MCF 10A (cell line): Measurements from ENCODE around the gene ZP4. TPM values are rescaled to one million over a fixed set of nuclear protein-coding genes. Genes with fewer than 3 reads are reported as not detected.

Source experiments
- BruUV-seq: library from RNA; stranded (reverse); fragments of 400-500 nt; replicated peaks from 2 replicates; lab custom pipeline; 2021; lab: Mats Ljungman, UMichigan
- CTCF ChIA-PET: fragments of 300-600 bp; sonication (Branson Sonifier 250); formaldehyde crosslinking; extraction: SDS; loops from one replicate; lab custom pipeline; 2021; ENCODE audit warnings: antibody characterized with exemption, inconsistent platforms; lab: Yijun Ruan, JAX
- POLR2A ChIA-PET: fragments of 300-600, 350-650 bp; sonication (Branson Sonifier 250); formaldehyde crosslinking; extraction: SDS; loops from one replicate; lab custom pipeline; 2020; ENCODE audit warnings: antibody characterized with exemption, inconsistent platforms; lab: Yijun Ruan, JAX
- DNase-seq: peaks from one replicate; pipeline ENCODE4 v3.0.0-alpha.2; 2018; ENCODE audit not compliant: unreplicated experiment
- H3K27ac Mint-ChIP-seq: one replicate; pipeline ENCODE4 v1.8.0; 2022; ENCODE audit warnings: mild to moderate bottlenecking, low read depth, mixed read lengths; ENCODE audit not compliant: unreplicated experiment
- H3K27me3 Mint-ChIP-seq: one replicate; pipeline ENCODE4 v1.8.0; 2022; ENCODE audit warnings: mixed read lengths; ENCODE audit not compliant: insufficient read depth, unreplicated experiment
- H3K36me3 Mint-ChIP-seq: one replicate; pipeline ENCODE4 v1.8.0; 2022; ENCODE audit warnings: mild to moderate bottlenecking, moderate library complexity, mixed read lengths; ENCODE audit not compliant: insufficient read depth, unreplicated experiment
- H3K4me1 Mint-ChIP-seq: one replicate; pipeline ENCODE4 v1.8.0; 2022; ENCODE audit warnings: mixed read lengths; ENCODE audit not compliant: insufficient read depth, unreplicated experiment
- H3K4me3 Mint-ChIP-seq: one replicate; pipeline ENCODE4 v1.8.0; 2022; ENCODE audit warnings: mild to moderate bottlenecking, moderate library complexity, mixed read lengths; ENCODE audit not compliant: unreplicated experiment
- H3K9me3 Mint-ChIP-seq: one replicate; pipeline ENCODE4 v1.8.0; 2022; ENCODE audit warnings: mixed read lengths; ENCODE audit not compliant: unreplicated experiment
- CTCF ChIP-seq: fragments of 200-600 bp; IDR thresholded peaks from one replicate; pipeline ENCODE4 v1.8.0; 2022; ENCODE audit warnings: antibody characterized with exemption, mild to moderate bottlenecking; ENCODE audit not compliant: unreplicated experiment
- intact Hi-C: fragments of 100-400 bp; cut with micrococcal nuclease; formaldehyde crosslinking; loops from 2 replicates; pipeline ENCODE4 v1.14.1; 2022
- total RNA-seq: library from RNA; stranded (reverse); gene quantifications from 2 replicates; pipeline ENCODE4 v1.2.3, GENCODE V29; 2022

Gene ZP4
- total RNA-seq, 1 experiment from 2014 or later: not detected

- Mint-ChIP-seq H3K27ac (peak overlapping the region; percentile 21), H3K4me1 (peaks cover 8% of the 10 kb centered on the region), H3K9me3 (peaks cover 2% of the 10 kb centered on the region), H3K4me3 (no peak overlapping the region), H3K36me3 (no peaks in the 10 kb centered on the region), H3K27me3 (no peaks in the 10 kb centered on the region)
- intact Hi-C loops: no loop called here
- TF ChIP-seq CTCF: no peak
- ChIA-PET CTCF (interaction anchor here (1.2 kb wide), 1 partner anchor 31 kb away, joined by 3 read pairs; no protein-coding TSS in a partner anchor), POLR2A (no interaction called here)
- BruUV-seq: no TSS peak
- peak; percentile 85 for DNase-seq
These were observed 42.1 kb upstream of the ZP4 start for GRCh38 chr1:237932816-237933215.

GRCh38 chr1:237931581-237931980 is 40.9 kb upstream of the ZP4 start:
- BruUV-seq: no TSS peak
- TF ChIP-seq CTCF: no peak
- ChIA-PET POLR2A (no interaction called here), CTCF (interaction anchor here (0.8 to 1.4 kb wide), 5 partner anchors 13 to 300 kb away, joined by 3 to 4 read pairs (median 3); no protein-coding TSS in a partner anchor)
- Mint-ChIP-seq H3K27me3 (no peaks in the 10 kb centered on the region), H3K9me3 (no peaks in the 10 kb centered on the region), H3K36me3 (no peaks in the 10 kb centered on the region), H3K4me3 (no peak overlapping the region), H3K27ac (peak overlapping the region; percentile 21), H3K4me1 (peaks cover 8% of the 10 kb centered on the region)
- intact Hi-C loops: no loop called here
- DNase-seq: no peak

GRCh38 chr1:237927198-237927597 is 36.5 kb upstream of the ZP4 start:
- no peaks in the 10 kb centered on the region for H3K27me3 Mint-ChIP-seq
- H3K4me1 Mint-ChIP-seq: no peaks in the 10 kb centered on the region
- intact Hi-C loops: no loop called here
- BruUV-seq: no TSS peak
- no peak for DNase-seq
- H3K9me3 Mint-ChIP-seq: no peaks in the 10 kb centered on the region
- H3K4me3 Mint-ChIP-seq: no peak overlapping the region
- H3K27ac Mint-ChIP-seq: no peak overlapping the region
- CTCF ChIA-PET: interaction anchor here (0.6 to 1.3 kb wide), 5 partner anchors 11 to 1048 kb away, joined by 3 to 5 read pairs (median 4); no protein-coding TSS in a partner anchor
- POLR2A ChIA-PET: interaction anchor here (0.6 to 1.1 kb wide), 2 partner anchors 56 to 398 kb away, joined by 4 read pairs; no protein-coding TSS in a partner anchor
- H3K36me3 Mint-ChIP-seq: no peaks in the 10 kb centered on the region
- TF ChIP-seq CTCF: no peak

GRCh38 chr1:237921306-237921705 is 30.6 kb upstream of the ZP4 start:
- H3K4me1 Mint-ChIP-seq: no peaks in the 10 kb centered on the region
- no peaks in the 10 kb centered on the region for H3K27me3 Mint-ChIP-seq
- intact Hi-C loops: no loop called here
- no peak overlapping the region for H3K27ac Mint-ChIP-seq
- peaks cover 12% of the 10 kb centered on the region for H3K9me3 Mint-ChIP-seq
- CTCF ChIA-PET: interaction anchor here (0.7 to 2.2 kb wide), 3 partner anchors 24 to 114 kb away, joined by 3 to 8 read pairs (median 3); no protein-coding TSS in a partner anchor
- POLR2A ChIA-PET: no interaction called here
- no peaks in the 10 kb centered on the region for H3K36me3 Mint-ChIP-seq
- no peak for DNase-seq
- H3K4me3 Mint-ChIP-seq: no peak overlapping the region
- no peak for TF ChIP-seq CTCF
- BruUV-seq: no TSS peak
